ENCODE results near the gene GLIS1. TPM values are rescaled to one million over a fixed set of nuclear protein-coding genes. Genes with fewer than 3 reads are reported as not detected.

The GLIS1 gene
- polyA plus RNA-seq, 1 experiment, result 1.9 TPM

DNA sequence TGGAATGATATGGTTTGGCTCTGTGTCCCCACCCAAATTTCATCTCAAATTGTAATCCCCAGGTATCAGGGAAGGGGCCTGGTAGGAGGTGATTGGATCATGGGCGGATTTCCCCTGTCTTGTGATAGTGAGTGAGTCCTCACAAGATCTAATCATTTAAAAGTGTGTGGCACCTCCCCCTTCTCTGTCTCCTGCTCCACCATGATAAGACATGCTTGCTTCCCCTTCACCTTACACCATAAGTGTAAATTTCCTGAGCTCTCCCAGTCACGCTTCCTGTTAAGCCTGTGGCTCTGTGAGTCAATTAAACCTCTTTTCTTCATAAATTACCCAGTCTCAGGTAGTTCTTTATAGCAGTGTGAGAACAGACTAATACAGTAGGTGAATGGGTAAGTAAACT is 170.4 kb downstream of the GLIS1 start:
- no peak for DNase-seq (ENCODE audit: low read depth)
- no peak overlapping the region for H3K4me3 ChIP-seq (ENCODE audit: low read depth, low read length)
- no peaks in the 10 kb centered on the region for H3K27me3 ChIP-seq (ENCODE audit: control insufficient read depth, insufficient read depth, low read length)
- ChIA-PET CTCF (no interaction called here), POLR2A (no interaction called here)
- TF ChIP-seq, protein P1, sequence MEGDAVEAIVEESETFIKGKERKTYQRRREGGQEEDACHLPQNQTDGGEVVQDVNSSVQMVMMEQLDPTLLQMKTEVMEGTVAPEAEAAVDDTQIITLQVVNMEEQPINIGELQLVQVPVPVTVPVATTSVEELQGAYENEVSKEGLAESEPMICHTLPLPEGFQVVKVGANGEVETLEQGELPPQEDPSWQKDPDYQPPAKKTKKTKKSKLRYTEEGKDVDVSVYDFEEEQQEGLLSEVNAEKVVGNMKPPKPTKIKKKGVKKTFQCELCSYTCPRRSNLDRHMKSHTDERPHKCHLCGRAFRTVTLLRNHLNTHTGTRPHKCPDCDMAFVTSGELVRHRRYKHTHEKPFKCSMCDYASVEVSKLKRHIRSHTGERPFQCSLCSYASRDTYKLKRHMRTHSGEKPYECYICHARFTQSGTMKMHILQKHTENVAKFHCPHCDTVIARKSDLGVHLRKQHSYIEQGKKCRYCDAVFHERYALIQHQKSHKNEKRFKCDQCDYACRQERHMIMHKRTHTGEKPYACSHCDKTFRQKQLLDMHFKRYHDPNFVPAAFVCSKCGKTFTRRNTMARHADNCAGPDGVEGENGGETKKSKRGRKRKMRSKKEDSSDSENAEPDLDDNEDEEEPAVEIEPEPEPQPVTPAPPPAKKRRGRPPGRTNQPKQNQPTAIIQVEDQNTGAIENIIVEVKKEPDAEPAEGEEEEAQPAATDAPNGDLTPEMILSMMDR (IDR thresholded peaks at IDR 0.05; ENCODE audit: insufficient read depth, low read depth, low read length), result no peak
- no peaks in the 10 kb centered on the region for H3K36me3 ChIP-seq (ENCODE audit: control insufficient read depth, insufficient read depth, low read length)

DNA sequence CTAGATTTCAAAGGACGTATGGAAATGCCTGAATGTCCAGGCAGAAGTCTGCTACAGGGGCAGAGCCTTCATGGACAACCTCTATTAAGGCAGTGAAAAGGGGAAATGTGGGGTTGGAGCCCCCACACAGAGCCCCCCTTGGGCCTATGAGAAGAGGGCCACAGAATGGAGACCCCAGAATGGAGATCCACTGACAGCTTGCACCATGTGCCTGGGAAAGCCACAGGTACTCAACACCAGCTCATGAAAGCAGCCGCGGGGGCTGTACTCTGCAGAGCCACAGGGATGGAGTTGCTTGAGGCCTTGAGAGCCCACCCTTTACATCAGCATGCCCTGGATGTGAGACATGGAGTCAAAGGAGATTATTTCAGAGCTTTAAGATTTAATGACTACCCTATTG is 171.1 kb downstream of the GLIS1 start:
- POLR2A ChIA-PET, result no interaction called here
- CTCF ChIA-PET, result no interaction called here
- Histone ChIP-seq H3K4me3 (ENCODE audit: low read depth, low read length) (no peak overlapping the region), H3K36me3 (ENCODE audit: control insufficient read depth, insufficient read depth, low read length) (no peaks in the 10 kb centered on the region), H3K27me3 (ENCODE audit: control insufficient read depth, insufficient read depth, low read length) (no peaks in the 10 kb centered on the region)
- TF ChIP-seq, protein P1 (IDR thresholded peaks at IDR 0.05; ENCODE audit: insufficient read depth, low read depth, low read length), result no peak
- DNase-seq (ENCODE audit: low read depth), result no peak

- Histone ChIP-seq H3K27me3 (ENCODE audit: control insufficient read depth, insufficient read depth, low read length) (no peaks in the 10 kb centered on the region), H3K36me3 (ENCODE audit: control insufficient read depth, insufficient read depth, low read length) (no peaks in the 10 kb centered on the region), H3K4me3 (ENCODE audit: low read depth, low read length) (no peak overlapping the region)
- DNase-seq (ENCODE audit: low read depth), result no peak
- TF ChIP-seq, protein P1 (IDR thresholded peaks at IDR 0.05; ENCODE audit: insufficient read depth, low read depth, low read length), result no peak
- CTCF ChIA-PET, result no interaction called here
- POLR2A ChIA-PET, result no interaction called here
Measured at GRCh38 chr1:53567450-53567849, 171.5 kb downstream of the GLIS1 start.

DNA sequence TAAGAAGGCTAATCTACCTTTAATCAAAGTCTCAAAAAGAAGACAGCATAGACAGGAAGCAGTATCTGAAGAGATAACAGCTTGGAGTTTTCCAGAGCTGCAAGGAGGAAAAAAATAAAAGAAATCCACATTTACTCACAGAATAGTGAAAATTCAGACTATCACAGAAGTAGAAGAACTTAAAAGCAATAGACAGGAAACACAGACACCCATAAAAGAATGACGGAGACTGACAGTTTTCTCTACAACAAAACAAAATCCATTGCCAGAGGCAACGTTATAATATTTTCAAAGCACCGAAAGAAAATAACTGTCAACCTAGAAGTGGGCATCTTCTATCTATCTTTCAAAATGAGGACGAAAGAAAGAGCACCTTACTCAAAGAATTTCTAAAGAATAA is 175.4 kb downstream of the GLIS1 start:
- Histone ChIP-seq H3K36me3 (ENCODE audit: control insufficient read depth, insufficient read depth, low read length) (no peaks in the 10 kb centered on the region), H3K27me3 (ENCODE audit: control insufficient read depth, insufficient read depth, low read length) (no peaks in the 10 kb centered on the region)
- CTCF ChIA-PET, result no interaction called here

DNA sequence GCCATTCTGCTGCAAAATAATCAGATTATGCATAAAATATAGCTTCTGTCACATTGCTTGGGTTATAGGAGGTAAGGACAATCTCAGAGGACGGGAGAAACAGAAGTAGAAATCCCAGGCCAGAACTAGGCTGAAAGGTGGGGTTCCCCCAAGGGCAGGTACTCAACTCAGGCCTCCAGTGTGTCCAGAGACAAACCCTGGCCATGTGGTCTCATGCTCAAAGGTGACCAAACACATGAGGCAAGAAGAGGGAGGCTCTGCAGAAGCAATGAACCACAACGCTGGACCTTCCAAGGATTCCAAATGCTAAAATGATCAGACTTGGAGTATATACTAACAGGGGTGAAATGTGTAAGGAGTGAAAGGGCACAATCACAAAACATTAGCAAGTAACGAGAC is 176.0 kb downstream of the GLIS1 start:
- H3K4me3 ChIP-seq (ENCODE audit: low read depth, low read length), result no peak overlapping the region
- TF ChIP-seq, protein P1 (IDR thresholded peaks at IDR 0.05; ENCODE audit: insufficient read depth, low read depth, low read length), result no peak
- POLR2A ChIA-PET, result no interaction called here
- CTCF ChIA-PET, result interaction anchor here (1.6 kb wide), 1 partner anchor 40 kb away, joined by 3 read pairs; no protein-coding TSS in a partner anchor
- H3K36me3 ChIP-seq (ENCODE audit: control insufficient read depth, insufficient read depth, low read length), result no peaks in the 10 kb centered on the region
- DNase-seq (ENCODE audit: low read depth), result no peak
- no peaks in the 10 kb centered on the region for H3K27me3 ChIP-seq (ENCODE audit: control insufficient read depth, insufficient read depth, low read length)

More for the DNA sequence above, 175.4 kb downstream of the GLIS1 start:
- POLR2A ChIA-PET, result no interaction called here
- TF ChIP-seq, protein P1 (IDR thresholded peaks at IDR 0.05; ENCODE audit: insufficient read depth, low read depth, low read length), result no peak
- DNase-seq (ENCODE audit: low read depth), result no peak
- H3K4me3 ChIP-seq (ENCODE audit: low read depth, low read length), result no peak overlapping the region

Data from BJ (cell line).